Progenitor cell of endocrine pancreas (in vitro differentiated cells): ENCODE results near the gene WDR20. TPM values are rescaled to one million over a fixed set of nuclear protein-coding genes. Genes with fewer than 3 reads are reported as not detected.
A peak's percentile ranks its signal among the peaks of the same experiment; 100 is the strongest.

Experiments
- DNase-seq: peaks from one replicate; pipeline ENCODE4 v3.0.0; 2021; ENCODE audit warnings: low spot score; ENCODE audit not compliant: unreplicated experiment
- H3K27ac Mint-ChIP-seq: 2 replicates; pipeline ENCODE4 v1.8.0; 2021; ENCODE audit warnings: mild to moderate bottlenecking, moderate library complexity, mixed read lengths
- H3K27me3 Mint-ChIP-seq: 2 replicates; pipeline ENCODE4 v1.8.0; 2021; ENCODE audit warnings: mixed read lengths
- H3K36me3 Mint-ChIP-seq: 2 replicates; pipeline ENCODE4 v1.8.0; 2022; ENCODE audit warnings: mixed read lengths; ENCODE audit not compliant: insufficient read depth
- H3K4me1 Mint-ChIP-seq: 2 replicates; pipeline ENCODE4 v1.8.0; 2021; ENCODE audit warnings: low read depth, mixed read lengths
- H3K4me3 Mint-ChIP-seq: 2 replicates; pipeline ENCODE4 v1.8.0; 2021; ENCODE audit warnings: low read depth, mild to moderate bottlenecking, moderate library complexity, mixed read lengths
- H3K9me3 Mint-ChIP-seq: 2 replicates; pipeline ENCODE4 v1.8.0; 2021; ENCODE audit warnings: low read depth, mixed read lengths
- total RNA-seq: library from RNA; stranded (reverse); gene quantifications from 2 replicates; pipeline ENCODE4 v1.2.1, GENCODE V29; 2021
- TF ChIP-seq, protein P1 (sequence below): fragments of 200-600 bp; sonication (generic); IDR thresholded peaks from one replicate; pipeline ENCODE4 v1.5.0; 2021; ENCODE audit warnings: antibody characterized with exemption, mild to moderate bottlenecking; ENCODE audit not compliant: unreplicated experiment

Gene WDR20
- total RNA-seq, 1 donor from 2014 or later, result 34.9 TPM

- H3K27ac Mint-ChIP-seq, result peak overlapping the region; percentile 73
- H3K4me3 Mint-ChIP-seq, result no peak overlapping the region
- TF ChIP-seq, protein P1, sequence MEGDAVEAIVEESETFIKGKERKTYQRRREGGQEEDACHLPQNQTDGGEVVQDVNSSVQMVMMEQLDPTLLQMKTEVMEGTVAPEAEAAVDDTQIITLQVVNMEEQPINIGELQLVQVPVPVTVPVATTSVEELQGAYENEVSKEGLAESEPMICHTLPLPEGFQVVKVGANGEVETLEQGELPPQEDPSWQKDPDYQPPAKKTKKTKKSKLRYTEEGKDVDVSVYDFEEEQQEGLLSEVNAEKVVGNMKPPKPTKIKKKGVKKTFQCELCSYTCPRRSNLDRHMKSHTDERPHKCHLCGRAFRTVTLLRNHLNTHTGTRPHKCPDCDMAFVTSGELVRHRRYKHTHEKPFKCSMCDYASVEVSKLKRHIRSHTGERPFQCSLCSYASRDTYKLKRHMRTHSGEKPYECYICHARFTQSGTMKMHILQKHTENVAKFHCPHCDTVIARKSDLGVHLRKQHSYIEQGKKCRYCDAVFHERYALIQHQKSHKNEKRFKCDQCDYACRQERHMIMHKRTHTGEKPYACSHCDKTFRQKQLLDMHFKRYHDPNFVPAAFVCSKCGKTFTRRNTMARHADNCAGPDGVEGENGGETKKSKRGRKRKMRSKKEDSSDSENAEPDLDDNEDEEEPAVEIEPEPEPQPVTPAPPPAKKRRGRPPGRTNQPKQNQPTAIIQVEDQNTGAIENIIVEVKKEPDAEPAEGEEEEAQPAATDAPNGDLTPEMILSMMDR, result no peak
- no peaks in the 10 kb centered on the region for H3K36me3 Mint-ChIP-seq
- no peaks in the 10 kb centered on the region for H3K27me3 Mint-ChIP-seq
- peaks cover 18% of the 10 kb centered on the region for H3K4me1 Mint-ChIP-seq
- no peak for DNase-seq
- no peaks in the 10 kb centered on the region for H3K9me3 Mint-ChIP-seq
Observed at GRCh38 chr14:102095231-102095870, 44.3 kb upstream of the WDR20 start.

- TF ChIP-seq, protein P1, result no peak
- peak overlapping the region; percentile 73 for H3K27ac Mint-ChIP-seq
Observed at GRCh38 chr14:102095871-102096568, 43.7 kb upstream of the WDR20 start.

DNA sequence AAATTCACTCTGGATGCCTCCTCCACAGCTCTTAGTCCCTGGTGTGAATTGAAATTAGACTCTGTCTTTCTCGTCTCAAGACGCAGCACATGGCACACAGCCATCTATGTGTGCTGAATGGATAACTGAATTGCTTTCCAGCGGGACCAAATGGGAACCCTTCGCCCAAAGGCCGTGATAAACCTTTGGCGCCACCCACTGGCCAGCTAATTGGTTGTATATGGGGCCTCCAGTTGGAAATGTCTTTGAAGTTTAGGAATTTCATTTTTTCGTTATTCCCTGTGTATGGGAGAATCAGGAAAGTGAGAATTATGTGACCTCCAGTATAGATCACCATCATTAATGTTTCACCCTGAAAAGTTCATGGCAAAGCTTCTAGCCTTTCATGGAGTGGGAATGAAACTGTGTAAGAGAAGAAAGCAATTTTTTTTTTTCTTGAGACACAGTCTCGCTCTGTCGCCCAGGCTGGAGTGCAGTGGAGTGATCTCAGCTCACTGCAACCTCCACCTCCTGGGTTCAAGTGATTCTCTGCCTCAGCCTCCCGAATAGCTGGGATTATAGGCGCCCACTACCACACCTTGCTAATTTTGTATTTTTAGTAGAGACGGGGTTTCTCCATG lies 43.0 kb upstream of the WDR20 start:
- no peak overlapping the region for H3K4me3 Mint-ChIP-seq
- no peaks in the 10 kb centered on the region for H3K27me3 Mint-ChIP-seq
- H3K9me3 Mint-ChIP-seq, result no peaks in the 10 kb centered on the region
- no peaks in the 10 kb centered on the region for H3K36me3 Mint-ChIP-seq
- DNase-seq, result peak; percentile 60
- H3K27ac Mint-ChIP-seq, result peak overlapping the region; percentile 29
- TF ChIP-seq, protein P1, result peak; percentile 81
- H3K4me1 Mint-ChIP-seq, result peaks cover 18% of the 10 kb centered on the region

More at GRCh38 chr14:102095871-102096568, 43.7 kb upstream of the WDR20 start:
- no peaks in the 10 kb centered on the region for H3K9me3 Mint-ChIP-seq
- no peaks in the 10 kb centered on the region for H3K36me3 Mint-ChIP-seq
- no peak for DNase-seq
- H3K27me3 Mint-ChIP-seq, result no peaks in the 10 kb centered on the region
- peaks cover 18% of the 10 kb centered on the region for H3K4me1 Mint-ChIP-seq
- H3K4me3 Mint-ChIP-seq, result no peak overlapping the region

DNA sequence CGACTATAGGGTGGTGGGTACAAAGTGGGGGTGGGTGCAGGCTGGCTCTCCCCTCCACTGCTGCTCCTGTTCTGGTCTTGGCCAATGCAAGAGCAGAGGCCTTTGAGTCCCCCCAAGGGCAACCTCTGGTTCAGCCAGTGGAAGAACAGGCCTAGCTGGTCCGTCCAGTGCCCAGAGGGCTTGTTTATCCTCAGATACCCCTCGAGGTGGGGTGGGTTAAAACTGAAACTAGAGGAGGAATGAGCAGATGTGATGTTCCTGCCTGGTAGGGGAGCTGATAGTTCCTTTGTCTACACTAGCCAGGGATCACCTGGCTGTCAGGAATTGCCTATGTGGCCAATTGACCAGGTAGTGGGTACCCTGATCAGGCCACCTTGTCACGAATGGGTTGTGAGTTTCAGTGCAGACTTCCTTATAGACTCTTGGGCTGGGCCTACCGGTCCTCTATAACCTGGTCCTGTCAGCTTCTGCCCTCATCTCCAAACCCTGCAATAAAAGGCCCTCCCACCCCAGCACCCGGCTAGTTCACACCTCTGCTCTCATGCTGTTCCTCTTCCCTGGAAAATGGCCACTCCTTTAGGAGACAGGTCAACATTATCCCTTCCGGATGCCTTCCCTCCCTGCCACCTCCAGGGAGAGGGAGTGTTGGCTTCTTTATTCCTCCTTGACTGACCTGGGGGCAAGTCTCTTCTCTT lies 42.1 kb upstream of the WDR20 start:
- peaks cover 18% of the 10 kb centered on the region for H3K4me1 Mint-ChIP-seq
- TF ChIP-seq, protein P1, result no peak
- H3K27me3 Mint-ChIP-seq, result no peaks in the 10 kb centered on the region
- no peaks in the 10 kb centered on the region for H3K36me3 Mint-ChIP-seq
- no peaks in the 10 kb centered on the region for H3K9me3 Mint-ChIP-seq
- DNase-seq, result no peak
- peak overlapping the region; percentile 84 for H3K27ac Mint-ChIP-seq
- no peak overlapping the region for H3K4me3 Mint-ChIP-seq
